Measurements from ENCODE around the gene SPATC1L. TPM values are rescaled to one million over a fixed set of nuclear protein-coding genes. Genes with fewer than 3 reads are reported as not detected.

The SPATC1L gene
- total RNA-seq, 1 experiment from 2014 or later: 36.0 TPM

GRCh38 chr21:46220847-46221246 is 36.6 kb upstream of the SPATC1L start:
- Histone ChIP-seq H4K20me1 (ENCODE audit: control insufficient read depth, insufficient read depth, insufficient read length) (no peaks in the 10 kb centered on the region), H3K23ac (ENCODE audit: insufficient read length, low read depth, low read length) (no peak overlapping the region), H3K14ac (ENCODE audit: insufficient read depth, low read length) (no peak overlapping the region), H3K79me2 (ENCODE audit: insufficient read depth, low read length) (peaks cover 25% of the 10 kb centered on the region; the same call in 1 of the 2 replicates), H2AK5ac (ENCODE audit: insufficient read length, low read length) (no peak overlapping the region), H3K27ac (ENCODE audit: insufficient read length, low read depth, low read length) (no peak overlapping the region), H3K18ac (ENCODE audit: insufficient read length, low read depth, low read length) (no peak overlapping the region), H2BK12ac (ENCODE audit: insufficient read length, low read depth, low read length) (no peak overlapping the region), H3T11ph (ENCODE audit: low read length) (no peak overlapping the region), H3K4me1 (ENCODE audit: insufficient read depth, low read length) (no peaks in the 10 kb centered on the region), H2BK120ac (ENCODE audit: low read depth, low read length, poor library complexity, severe bottlenecking) (no peak overlapping the region), H3K9me3 (ENCODE audit: control insufficient read depth, low read depth, low read length) (no peaks in the 10 kb centered on the region), H3K4ac (ENCODE audit: low read depth, low read length) (no peak overlapping the region), H3K79me1 (ENCODE audit: insufficient read depth, low read depth, low read length, poor library complexity, severe bottlenecking) (peaks cover 4% of the 10 kb centered on the region), H4K5ac (ENCODE audit: insufficient read length, low read depth, low read length) (no peak overlapping the region), H3K9ac (ENCODE audit: extremely low read depth, insufficient read length, low read length) (no peak overlapping the region), H4K8ac (replicated peaks; ENCODE audit: insufficient read length, low read depth, low read length) (no peak overlapping the region), H3K27me3 (ENCODE audit: insufficient read depth, low read length) (no peaks in the 10 kb centered on the region), H3K23me2 (ENCODE audit: insufficient read length, low read depth, low read length, poor library complexity, severe bottlenecking) (no peaks in the 10 kb centered on the region), H3K56ac (ENCODE audit: insufficient read length, low read depth, low read length) (no peak overlapping the region), H2BK5ac (ENCODE audit: insufficient read length, low read length) (no peak overlapping the region), H4K91ac (ENCODE audit: insufficient read length, low read depth, low read length) (no peak overlapping the region), H2BK15ac (ENCODE audit: low read depth, low read length) (no peak overlapping the region), H2AFZ (ENCODE audit: low read length) (no peak overlapping the region), H2BK20ac (ENCODE audit: low read depth, low read length, poor library complexity, severe bottlenecking) (no peak overlapping the region), H3K4me2 (ENCODE audit: insufficient read depth, insufficient read length, low read length) (no peak overlapping the region)
- peak overlapping the region in 1 of 3 experiments; percentile 76; a peak in 1 of 7 replicates for H3K27ac Mint-ChIP-seq
- no peak for DNase-seq
- no peak overlapping the region for H3K4me3 Mint-ChIP-seq
- peaks cover 6% of the 10 kb centered on the region in 2 experiments for H3K9me3 Mint-ChIP-seq
- H3K36me3 Mint-ChIP-seq (ENCODE audit: insufficient read depth in 1 of 3, low read depth in 3 of 3): peaks cover 38 to 57% (median 43%) of the 10 kb centered on the region in 3 experiments
- WGBS (ENCODE audit: extremely low coverage, insufficient read length, low lambda C conversion rate): no CpG with 5 or more reads among the region's 8 CpGs
- TF ChIP-seq, protein P1, sequence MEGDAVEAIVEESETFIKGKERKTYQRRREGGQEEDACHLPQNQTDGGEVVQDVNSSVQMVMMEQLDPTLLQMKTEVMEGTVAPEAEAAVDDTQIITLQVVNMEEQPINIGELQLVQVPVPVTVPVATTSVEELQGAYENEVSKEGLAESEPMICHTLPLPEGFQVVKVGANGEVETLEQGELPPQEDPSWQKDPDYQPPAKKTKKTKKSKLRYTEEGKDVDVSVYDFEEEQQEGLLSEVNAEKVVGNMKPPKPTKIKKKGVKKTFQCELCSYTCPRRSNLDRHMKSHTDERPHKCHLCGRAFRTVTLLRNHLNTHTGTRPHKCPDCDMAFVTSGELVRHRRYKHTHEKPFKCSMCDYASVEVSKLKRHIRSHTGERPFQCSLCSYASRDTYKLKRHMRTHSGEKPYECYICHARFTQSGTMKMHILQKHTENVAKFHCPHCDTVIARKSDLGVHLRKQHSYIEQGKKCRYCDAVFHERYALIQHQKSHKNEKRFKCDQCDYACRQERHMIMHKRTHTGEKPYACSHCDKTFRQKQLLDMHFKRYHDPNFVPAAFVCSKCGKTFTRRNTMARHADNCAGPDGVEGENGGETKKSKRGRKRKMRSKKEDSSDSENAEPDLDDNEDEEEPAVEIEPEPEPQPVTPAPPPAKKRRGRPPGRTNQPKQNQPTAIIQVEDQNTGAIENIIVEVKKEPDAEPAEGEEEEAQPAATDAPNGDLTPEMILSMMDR (conservative IDR thresholded peaks at IDR 0.05): no peak
- no peaks in the 10 kb centered on the region for H3K27me3 Mint-ChIP-seq (ENCODE audit: low read depth)
- H3K4me1 Mint-ChIP-seq: no peaks in the 10 kb centered on the region

Measured in H9 (cell line).